ENCODE data around the gene MAP2. TPM values are rescaled to one million over a fixed set of nuclear protein-coding genes. Genes with fewer than 3 reads are reported as not detected.
A peak's percentile ranks its signal among the peaks of the same experiment; 100 is the strongest.

Gene MAP2
- total and polyA plus RNA-seq, 2 experiments from 2014 or later: 2.9 to 4.4 TPM

DNA sequence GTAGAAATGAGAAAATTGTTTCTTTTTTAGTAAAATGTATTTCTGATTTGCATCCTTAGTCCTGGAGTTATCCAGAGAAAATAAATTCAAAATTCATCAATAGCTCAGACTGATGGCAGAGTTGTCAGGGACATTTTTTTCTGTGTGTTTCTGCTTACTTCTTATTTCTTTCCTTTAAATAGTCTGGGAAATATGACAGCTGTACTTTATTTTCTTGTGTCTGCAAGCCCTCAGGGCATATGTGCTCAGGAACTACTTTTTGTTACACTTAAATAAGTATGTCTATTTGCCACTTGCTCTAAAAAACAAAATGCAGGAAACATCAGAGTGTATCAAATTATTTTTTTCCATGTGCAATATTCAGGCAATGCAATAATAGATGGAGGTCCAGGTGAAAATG is 221.0 kb downstream of the MAP2 start:
- H3K27ac ChIP-seq (ENCODE audit: low read depth): no peak overlapping the region
- Mint-ChIP-seq H3K27me3 (ENCODE audit: insufficient read depth, low read depth, poor library complexity) (no peaks in the 10 kb centered on the region), H3K9me3 (no peaks in the 10 kb centered on the region), H3K4me1 (peaks cover 5% of the 10 kb centered on the region; the same call in 2 of the 3 replicates), H3K4me3 (no peak overlapping the region), H3K36me3 (ENCODE audit: low read depth) (no peaks in the 10 kb centered on the region), H3K27ac (no peak overlapping the region)
- H3K79me2 ChIP-seq (replicated peaks; ENCODE audit: insufficient read depth): no peaks in the 10 kb centered on the region
- H3K4me1 ChIP-seq (ENCODE audit: insufficient read depth): no peaks in the 10 kb centered on the region
- no peaks in the 10 kb centered on the region for H3F3A ChIP-seq (replicated peaks; ENCODE audit: low read depth)
- TF ChIP-seq EZH2phosphoT487 (IDR thresholded peaks at IDR 0.05; ENCODE audit: unreplicated experiment) (no peak), EZH2 (IDR thresholded peaks at IDR 0.05; ENCODE audit: low read depth, unreplicated experiment) (no peak), ZNF331 (CRISPR knock-in tag; IDR thresholded peaks at IDR 0.05; ENCODE audit: low read depth) (no peak), ZNF114 (CRISPR knock-in tag; IDR thresholded peaks at IDR 0.05) (no peak), NANOG (IDR thresholded peaks at IDR 0.05; ENCODE audit: borderline replicate concordance) (no peak)
- H3K36me3 ChIP-seq (ENCODE audit: insufficient read depth): no peaks in the 10 kb centered on the region
- H2AFZ ChIP-seq: no peak overlapping the region
- DNase-seq (ENCODE audit: low spot score): no peak
- no peak overlapping the region for H3K4me3 ChIP-seq
- no peaks in the 10 kb centered on the region for H4K20me1 ChIP-seq (replicated peaks; ENCODE audit: insufficient read depth)
- H3K27me3 ChIP-seq (ENCODE audit: insufficient read depth): no peaks in the 10 kb centered on the region
- no peaks in the 10 kb centered on the region for H3K9me2 ChIP-seq (ENCODE audit: insufficient read depth)
- H3K4me2 ChIP-seq: no peak overlapping the region
- no peak for ATAC-seq

- Histone ChIP-seq H3K4me1 (ENCODE audit: insufficient read depth) (no peaks in the 10 kb centered on the region), H3K4me2 (no peak overlapping the region), H3F3A (replicated peaks; ENCODE audit: low read depth) (no peaks in the 10 kb centered on the region), H3K4me3 (no peak overlapping the region), H4K20me1 (replicated peaks; ENCODE audit: insufficient read depth) (no peaks in the 10 kb centered on the region), H2AFZ (no peak overlapping the region), H3K27ac (ENCODE audit: low read depth) (no peak overlapping the region), H3K9me2 (ENCODE audit: insufficient read depth) (no peaks in the 10 kb centered on the region), H3K36me3 (ENCODE audit: insufficient read depth) (no peaks in the 10 kb centered on the region), H3K27me3 (ENCODE audit: insufficient read depth) (no peaks in the 10 kb centered on the region), H3K79me2 (replicated peaks; ENCODE audit: insufficient read depth) (no peaks in the 10 kb centered on the region)
- Mint-ChIP-seq H3K4me3 (no peak overlapping the region), H3K36me3 (ENCODE audit: low read depth) (no peaks in the 10 kb centered on the region), H3K9me3 (no peaks in the 10 kb centered on the region), H3K27me3 (ENCODE audit: insufficient read depth, low read depth, poor library complexity) (no peaks in the 10 kb centered on the region), H3K4me1 (no peaks in the 10 kb centered on the region; the same call in 2 of the 3 replicates), H3K27ac (no peak overlapping the region)
- DNase-seq (ENCODE audit: low spot score) (peak; percentile 34), ATAC-seq (no peak)
- no peak for TF ChIP-seq STAT1 (IDR thresholded peaks at IDR 0.05; ENCODE audit: unreplicated experiment)
These were observed 224.9 kb downstream of the MAP2 start for GRCh38 chr2:209648714-209649113.

DNA sequence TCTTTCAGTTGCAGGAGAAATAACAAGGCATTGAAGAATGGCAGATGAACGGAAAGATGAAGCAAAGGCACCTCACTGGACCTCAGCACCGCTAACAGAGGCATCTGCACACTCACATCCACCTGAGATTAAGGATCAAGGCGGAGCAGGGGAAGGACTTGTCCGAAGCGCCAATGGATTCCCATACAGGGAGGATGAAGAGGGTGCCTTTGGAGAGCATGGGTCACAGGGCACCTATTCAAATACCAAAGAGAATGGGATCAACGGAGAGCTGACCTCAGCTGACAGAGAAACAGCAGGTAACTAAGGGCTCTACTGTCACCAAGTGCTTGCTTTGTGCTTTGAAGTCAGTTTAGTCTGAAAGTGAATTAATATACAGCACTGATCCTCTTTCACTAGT is 229.3 kb downstream of the MAP2 start:
- no peaks in the 10 kb centered on the region for H3F3A ChIP-seq (replicated peaks; ENCODE audit: low read depth)
- no peak overlapping the region for H3K4me2 ChIP-seq
- no peaks in the 10 kb centered on the region for H4K20me1 ChIP-seq (replicated peaks; ENCODE audit: insufficient read depth)
- no peak overlapping the region for H3K4me3 ChIP-seq
- Mint-ChIP-seq H3K4me3 (no peak overlapping the region), H3K4me1 (no peaks in the 10 kb centered on the region; the same call in 2 of the 3 replicates), H3K36me3 (ENCODE audit: low read depth) (no peaks in the 10 kb centered on the region), H3K27me3 (ENCODE audit: insufficient read depth, low read depth, poor library complexity) (no peaks in the 10 kb centered on the region), H3K9me3 (no peaks in the 10 kb centered on the region; the same call in 2 of the 3 replicates), H3K27ac (no peak overlapping the region)
- no peaks in the 10 kb centered on the region for H3K9me2 ChIP-seq (ENCODE audit: insufficient read depth)
- no peak overlapping the region for H3K27ac ChIP-seq (ENCODE audit: low read depth)
- peak; percentile 63 for ATAC-seq
- H2AFZ ChIP-seq: no peak overlapping the region
- no peaks in the 10 kb centered on the region for H3K4me1 ChIP-seq (ENCODE audit: insufficient read depth)
- H3K36me3 ChIP-seq (ENCODE audit: insufficient read depth): no peaks in the 10 kb centered on the region
- peak; percentile 11 for DNase-seq (ENCODE audit: low spot score)
- no peaks in the 10 kb centered on the region for H3K27me3 ChIP-seq (ENCODE audit: insufficient read depth)
- H3K79me2 ChIP-seq (replicated peaks; ENCODE audit: insufficient read depth): no peaks in the 10 kb centered on the region
- TF ChIP-seq ZNF462 (CRISPR knock-in tag; IDR thresholded peaks at IDR 0.05) (no peak), EZH2 (IDR thresholded peaks at IDR 0.05; ENCODE audit: low read depth, unreplicated experiment) (no peak), ZNF114 (CRISPR knock-in tag; IDR thresholded peaks at IDR 0.05) (no peak), STAT1 (IDR thresholded peaks at IDR 0.05; ENCODE audit: unreplicated experiment) (no peak), CTCF (conservative IDR thresholded peaks at IDR 0.05; ENCODE audit: low read depth in 2 of 2) (no peak), NANOG (IDR thresholded peaks at IDR 0.05; ENCODE audit: borderline replicate concordance) (no peak), EZH2phosphoT487 (IDR thresholded peaks at IDR 0.05; ENCODE audit: unreplicated experiment) (no peak)

All from GM23338 (cell line).